Measurements from ENCODE around the gene CYP3A5. TPM values are rescaled to one million over a fixed set of nuclear protein-coding genes. Genes with fewer than 3 reads are reported as not detected.

CYP3A5 gene
- total and polyA plus RNA-seq, 9 of the 15 experiments (the other 6 are each of a cell fraction or from before 2014, with no cell fraction given), result 0.73 to 2.8 (median 1.5) TPM

- no peak for TF ChIP-seq ZBTB49 (CRISPR knock-in tag; IDR thresholded peaks at IDR 0.05; ENCODE audit: borderline replicate concordance)
- TF ChIP-seq SRSF3 (IDR thresholded peaks at IDR 0.05; ENCODE audit: insufficient read depth, low read length), result no peak
- no peak for TF ChIP-seq ZNF407 (IDR thresholded peaks at IDR 0.05; ENCODE audit: low read depth)
- no peak for TF ChIP-seq XRCC4 (IDR thresholded peaks at IDR 0.05; ENCODE audit: extremely low read depth, insufficient read depth, insufficient read length)
- TF ChIP-seq TSC22D4 (tag; IDR thresholded peaks at IDR 0.05), result no peak
- no peak for TF ChIP-seq RBM14 (IDR thresholded peaks at IDR 0.05; ENCODE audit: borderline replicate concordance, insufficient read depth, low read depth, low read length)
- no peak for TF ChIP-seq CHD2 (IDR thresholded peaks at IDR 0.05; ENCODE audit: low read depth, low read length)
- TF ChIP-seq UBTF (IDR thresholded peaks at IDR 0.05; ENCODE audit: borderline replicate concordance in 1 of 2, low read depth in 2 of 2, low read length in 2 of 2), result 0 out of 4 replicates have a peak, but pooled peaks of 1 of the 2 experiments have one; percentile 36
- peak; percentile 86 for TF ChIP-seq NFE2 (IDR thresholded peaks at IDR 0.05; ENCODE audit: low read depth)
These were observed 13.8 kb upstream of the CYP3A5 start (continued) for GRCh38 chr7:99693427-99694200.

Measured in K562 (cell line).